ENCODE data around the gene KIF16B. TPM values are rescaled to one million over a fixed set of nuclear protein-coding genes. Genes with fewer than 3 reads are reported as not detected.

KIF16B gene
- total RNA-seq, 2 donors from 2014 or later: 6.9 to 9.8 TPM

GRCh38 chr20:16475225-16475624 lies 98.0 kb downstream of the KIF16B start:
- peaks cover 5% of the 10 kb centered on the region for H3K4me1 Mint-ChIP-seq
- no peaks in the 10 kb centered on the region for H3K9me3 Mint-ChIP-seq
- no peak for ATAC-seq (replicated peaks)
- no peak overlapping the region for H3K27ac Mint-ChIP-seq
- H3K4me3 Mint-ChIP-seq: no peak overlapping the region
- no peaks in the 10 kb centered on the region for H3K27me3 Mint-ChIP-seq
- H3K36me3 Mint-ChIP-seq (ENCODE audit: low read depth): peaks cover 6% of the 10 kb centered on the region

- Mint-ChIP-seq H3K9me3 (no peaks in the 10 kb centered on the region), H3K36me3 (ENCODE audit: low read depth) (peaks cover 6% of the 10 kb centered on the region), H3K4me1 (peaks cover 5% of the 10 kb centered on the region), H3K27ac (no peak overlapping the region), H3K27me3 (no peaks in the 10 kb centered on the region), H3K4me3 (no peak overlapping the region)
- no peak for ATAC-seq (replicated peaks)
These were observed 98.9 kb downstream of the KIF16B start for GRCh38 chr20:16474363-16474762.

GRCh38 chr20:16472045-16472872 lies 101.0 kb downstream of the KIF16B start:
- no peaks in the 10 kb centered on the region for H3K27me3 Mint-ChIP-seq
- H3K27ac Mint-ChIP-seq: no peak overlapping the region
- no peaks in the 10 kb centered on the region for H3K9me3 Mint-ChIP-seq
- H3K4me3 Mint-ChIP-seq: no peak overlapping the region
- H3K4me1 Mint-ChIP-seq: peaks cover 5% of the 10 kb centered on the region
- ATAC-seq (replicated peaks): peak; percentile 18
- H3K36me3 Mint-ChIP-seq (ENCODE audit: low read depth): peaks cover 6% of the 10 kb centered on the region

- peaks cover 5% of the 10 kb centered on the region for H3K4me1 Mint-ChIP-seq
- H3K27ac Mint-ChIP-seq: no peak overlapping the region
- peaks cover 18% of the 10 kb centered on the region for H3K36me3 Mint-ChIP-seq (ENCODE audit: low read depth)
- no peaks in the 10 kb centered on the region for H3K27me3 Mint-ChIP-seq
- H3K9me3 Mint-ChIP-seq: peaks cover 4% of the 10 kb centered on the region
- H3K4me3 Mint-ChIP-seq: no peak overlapping the region
- no peak for ATAC-seq (replicated peaks)
These were observed 103.8 kb downstream of the KIF16B start for GRCh38 chr20:16469395-16469905.

GRCh38 chr20:16462711-16463110 lies 110.5 kb downstream of the KIF16B start:
- Mint-ChIP-seq H3K4me1 (no peaks in the 10 kb centered on the region), H3K4me3 (no peak overlapping the region), H3K9me3 (peaks cover 4% of the 10 kb centered on the region), H3K27me3 (no peaks in the 10 kb centered on the region), H3K36me3 (ENCODE audit: low read depth) (peaks cover 12% of the 10 kb centered on the region), H3K27ac (no peak overlapping the region)
- ATAC-seq (replicated peaks): no peak

GRCh38 chr20:16459019-16459700 lies 114.1 kb downstream of the KIF16B start:
- ATAC-seq (replicated peaks): no peak
- Mint-ChIP-seq H3K27me3 (no peaks in the 10 kb centered on the region), H3K4me3 (no peak overlapping the region), H3K36me3 (ENCODE audit: low read depth) (no peaks in the 10 kb centered on the region), H3K27ac (no peak overlapping the region), H3K9me3 (no peaks in the 10 kb centered on the region), H3K4me1 (no peaks in the 10 kb centered on the region)

- no peak overlapping the region for H3K4me3 Mint-ChIP-seq
These were observed 115.7 kb downstream of the KIF16B start for GRCh38 chr20:16457514-16457913.

GRCh38 chr20:16455324-16455723 lies 117.9 kb downstream of the KIF16B start:
- H3K4me3 Mint-ChIP-seq: no peak overlapping the region
- no peaks in the 10 kb centered on the region for H3K9me3 Mint-ChIP-seq
- no peaks in the 10 kb centered on the region for H3K4me1 Mint-ChIP-seq
- H3K27ac Mint-ChIP-seq: no peak overlapping the region
- H3K36me3 Mint-ChIP-seq (ENCODE audit: low read depth): peaks cover 4% of the 10 kb centered on the region
- no peaks in the 10 kb centered on the region for H3K27me3 Mint-ChIP-seq
- no peak for ATAC-seq (replicated peaks)

More at GRCh38 chr20:16457514-16457913, 115.7 kb downstream of the KIF16B start:
- no peaks in the 10 kb centered on the region for H3K27me3 Mint-ChIP-seq
- H3K27ac Mint-ChIP-seq: no peak overlapping the region
- H3K9me3 Mint-ChIP-seq: no peaks in the 10 kb centered on the region
- H3K36me3 Mint-ChIP-seq (ENCODE audit: low read depth): no peaks in the 10 kb centered on the region
- H3K4me1 Mint-ChIP-seq: no peaks in the 10 kb centered on the region
- ATAC-seq (replicated peaks): no peak

GRCh38 chr20:16451982-16452381 lies 121.3 kb downstream of the KIF16B start:
- no peak overlapping the region for H3K27ac Mint-ChIP-seq
- no peaks in the 10 kb centered on the region for H3K27me3 Mint-ChIP-seq
- H3K4me3 Mint-ChIP-seq: no peak overlapping the region
- ATAC-seq (replicated peaks): no peak
- no peaks in the 10 kb centered on the region for H3K4me1 Mint-ChIP-seq
- no peaks in the 10 kb centered on the region for H3K9me3 Mint-ChIP-seq
- H3K36me3 Mint-ChIP-seq (ENCODE audit: low read depth): peaks cover 14% of the 10 kb centered on the region

GRCh38 chr20:16451001-16451400 lies 122.2 kb downstream of the KIF16B start:
- no peak overlapping the region for H3K27ac Mint-ChIP-seq
- no peak overlapping the region for H3K4me3 Mint-ChIP-seq
- no peak for ATAC-seq (replicated peaks)
- no peaks in the 10 kb centered on the region for H3K27me3 Mint-ChIP-seq
- no peaks in the 10 kb centered on the region for H3K4me1 Mint-ChIP-seq
- H3K36me3 Mint-ChIP-seq (ENCODE audit: low read depth): peaks cover 14% of the 10 kb centered on the region
- no peaks in the 10 kb centered on the region for H3K9me3 Mint-ChIP-seq

- Mint-ChIP-seq H3K36me3 (ENCODE audit: low read depth) (peaks cover 14% of the 10 kb centered on the region), H3K4me3 (no peak overlapping the region), H3K27ac (no peak overlapping the region), H3K4me1 (no peaks in the 10 kb centered on the region), H3K9me3 (no peaks in the 10 kb centered on the region), H3K27me3 (no peaks in the 10 kb centered on the region)
- no peak for ATAC-seq (replicated peaks)
These were observed 126.3 kb downstream of the KIF16B start for GRCh38 chr20:16446991-16447390.

- Mint-ChIP-seq H3K4me3 (no peak overlapping the region), H3K27ac (no peak overlapping the region), H3K4me1 (peaks cover 3% of the 10 kb centered on the region), H3K27me3 (no peaks in the 10 kb centered on the region), H3K9me3 (peaks cover 3% of the 10 kb centered on the region), H3K36me3 (ENCODE audit: low read depth) (peaks cover 14% of the 10 kb centered on the region)
- no peak for ATAC-seq (replicated peaks)
These were observed 127.0 kb downstream of the KIF16B start for GRCh38 chr20:16446246-16446645.

- H3K27me3 Mint-ChIP-seq: no peaks in the 10 kb centered on the region
- ATAC-seq (replicated peaks): no peak
- peaks cover 12% of the 10 kb centered on the region for H3K36me3 Mint-ChIP-seq (ENCODE audit: low read depth)
These were observed 127.8 kb downstream of the KIF16B start for GRCh38 chr20:16445482-16445881.

GRCh38 chr20:16444057-16444777 lies 129.0 kb downstream of the KIF16B start:
- Mint-ChIP-seq H3K27me3 (no peaks in the 10 kb centered on the region), H3K4me3 (no peak overlapping the region), H3K9me3 (peaks cover 6% of the 10 kb centered on the region), H3K27ac (no peak overlapping the region), H3K4me1 (peaks cover 9% of the 10 kb centered on the region), H3K36me3 (ENCODE audit: low read depth) (peaks cover 6% of the 10 kb centered on the region)
- no peak for ATAC-seq (replicated peaks)

More at GRCh38 chr20:16445482-16445881, 127.8 kb downstream of the KIF16B start:
- Mint-ChIP-seq H3K27ac (no peak overlapping the region), H3K4me1 (peaks cover 4% of the 10 kb centered on the region), H3K4me3 (no peak overlapping the region), H3K9me3 (peaks cover 3% of the 10 kb centered on the region)

Measured in activated T-helper 17 cell treated with anti-CD3 and anti-CD28 coated beads, Interleukin-2, amount 50 U/mL, for 72 hours (primary cell).